Activated CD4-positive, alpha-beta T cell treated with anti-CD3 and anti-CD28 coated beads for 1 hour (primary cell): ENCODE measurements around the gene RBM39.
"Not testable (repeated sequence)": the region's sequence is repeated elsewhere in the genome, so short reads cannot be mapped to it uniquely, and the experiment has no call there.

Experiments used
- DNase-seq: peaks from one replicate; pipeline ENCODE4 v3.0.0-alpha.2; 2020

Gene RBM39

GRCh38 chr20:35724321-35725230 is 17.5 kb downstream of the RBM39 start:
- no peak for DNase-seq

- DNase-seq, result not testable (repeated sequence)
Measured at GRCh38 chr20:35723652-35724320, 18.3 kb downstream of the RBM39 start.

- not testable (repeated sequence) for DNase-seq
Measured at GRCh38 chr20:35723275-35723639, 18.8 kb downstream of the RBM39 start.

GRCh38 chr20:35721621-35722020 is 20.4 kb downstream of the RBM39 start:
- no peak for DNase-seq

- no peak for DNase-seq
Measured at GRCh38 chr20:35721219-35721618, 20.8 kb downstream of the RBM39 start.

GRCh38 chr20:35720165-35721123 is 21.6 kb downstream of the RBM39 start:
- DNase-seq, result no peak

GRCh38 chr20:35719717-35720116 is 22.3 kb downstream of the RBM39 start:
- DNase-seq, result no peak

GRCh38 chr20:35718972-35719635 is 23.0 kb downstream of the RBM39 start:
- DNase-seq, result no peak

GRCh38 chr20:35718321-35718720 is 23.7 kb downstream of the RBM39 start:
- DNase-seq, result not testable (repeated sequence)

- no peak for DNase-seq
Measured at GRCh38 chr20:35716330-35716729, 25.7 kb downstream of the RBM39 start.

GRCh38 chr20:35715652-35716051 is 26.4 kb downstream of the RBM39 start:
- no peak for DNase-seq

GRCh38 chr20:35714127-35714526 is 27.9 kb downstream of the RBM39 start:
- DNase-seq, result no peak

GRCh38 chr20:35713120-35713519 is 28.9 kb downstream of the RBM39 start:
- DNase-seq, result not testable (repeated sequence)

GRCh38 chr20:35711588-35712209 is 30.4 kb downstream of the RBM39 start:
- DNase-seq, result no peak

- DNase-seq, result no peak
Measured at GRCh38 chr20:35710884-35711587, 31.0 kb downstream of the RBM39 start.

GRCh38 chr20:35710039-35710438 is 32.0 kb downstream of the RBM39 start:
- DNase-seq, result no peak

GRCh38 chr20:35709259-35709658 is 32.8 kb downstream of the RBM39 start:
- DNase-seq, result no peak

GRCh38 chr20:35708502-35708901 is 33.6 kb downstream of the RBM39 start:
- DNase-seq, result no peak

GRCh38 chr20:35706591-35707529 is 35.2 kb downstream of the RBM39 start:
- DNase-seq, result not testable (repeated sequence)

GRCh38 chr20:35705894-35706293 is 36.2 kb downstream of the RBM39 start:
- not testable (repeated sequence) for DNase-seq
